ENCODE data around the gene DPF3.

DNA sequence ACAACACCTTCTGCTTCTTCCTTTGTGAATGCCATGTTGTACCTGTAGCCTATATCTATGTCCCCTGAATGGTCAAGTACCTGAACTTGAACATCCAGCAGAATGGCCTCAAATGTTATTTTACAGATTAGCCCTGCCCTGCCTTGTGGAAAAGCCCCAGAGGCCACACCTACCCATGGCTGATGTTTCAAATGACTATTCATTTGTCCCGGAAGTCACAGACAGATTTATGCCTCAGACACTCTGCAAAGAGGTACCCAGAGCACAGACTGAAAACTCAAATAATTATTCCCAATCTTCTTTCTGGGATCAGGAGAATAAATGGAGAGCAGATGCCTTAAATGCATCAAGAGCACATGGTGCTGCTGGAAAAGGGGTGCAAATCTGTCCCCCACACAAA is 13.0 kb upstream of the DPF3 start:
- TF ChIP-seq, protein P1, sequence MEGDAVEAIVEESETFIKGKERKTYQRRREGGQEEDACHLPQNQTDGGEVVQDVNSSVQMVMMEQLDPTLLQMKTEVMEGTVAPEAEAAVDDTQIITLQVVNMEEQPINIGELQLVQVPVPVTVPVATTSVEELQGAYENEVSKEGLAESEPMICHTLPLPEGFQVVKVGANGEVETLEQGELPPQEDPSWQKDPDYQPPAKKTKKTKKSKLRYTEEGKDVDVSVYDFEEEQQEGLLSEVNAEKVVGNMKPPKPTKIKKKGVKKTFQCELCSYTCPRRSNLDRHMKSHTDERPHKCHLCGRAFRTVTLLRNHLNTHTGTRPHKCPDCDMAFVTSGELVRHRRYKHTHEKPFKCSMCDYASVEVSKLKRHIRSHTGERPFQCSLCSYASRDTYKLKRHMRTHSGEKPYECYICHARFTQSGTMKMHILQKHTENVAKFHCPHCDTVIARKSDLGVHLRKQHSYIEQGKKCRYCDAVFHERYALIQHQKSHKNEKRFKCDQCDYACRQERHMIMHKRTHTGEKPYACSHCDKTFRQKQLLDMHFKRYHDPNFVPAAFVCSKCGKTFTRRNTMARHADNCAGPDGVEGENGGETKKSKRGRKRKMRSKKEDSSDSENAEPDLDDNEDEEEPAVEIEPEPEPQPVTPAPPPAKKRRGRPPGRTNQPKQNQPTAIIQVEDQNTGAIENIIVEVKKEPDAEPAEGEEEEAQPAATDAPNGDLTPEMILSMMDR (IDR thresholded peaks at IDR 0.05): no peak
- TF ChIP-seq POLR2AphosphoS5 (IDR thresholded peaks at IDR 0.05; ENCODE audit: low read depth, low read length): no peak
